Lower lobe of right lung (tissue), 2 donors: Measurements from ENCODE around the gene PC. TPM values are rescaled to one million over a fixed set of nuclear protein-coding genes. Genes with fewer than 3 reads are reported as not detected.
"Not testable (repeated sequence)": the region's sequence is repeated elsewhere in the genome, so short reads cannot be mapped to it uniquely, and the experiment has no call there.

Experiments used
- ATAC-seq, 2 donors: fragments of 200-7000 bp; cut with Tn5 transposase; one replicate each; pipeline ENCODE4 v1.9.1; 2020 to 2022; ENCODE audit warnings: mild to moderate bottlenecking in 2 of 2, moderate library complexity in 2 of 2
- DNase-seq: peaks from one replicate; pipeline ENCODE4 v3.0.0-alpha.2; 2020
- H3K27ac ChIP-seq: fragments of 200-600 bp; one replicate; pipeline ENCODE4 v1.8.0; 2022
- H3K27me3 ChIP-seq: fragments of 200-600 bp; one replicate; pipeline ENCODE4 v1.8.0; 2022; ENCODE audit warnings: low read depth
- H3K36me3 ChIP-seq: fragments of 200-600 bp; one replicate; pipeline ENCODE4 v1.8.0; 2022; ENCODE audit warnings: mild to moderate bottlenecking
- H3K4me1 ChIP-seq: fragments of 200-600 bp; one replicate; pipeline ENCODE4 v1.8.0; 2022
- H3K4me3 ChIP-seq: fragments of 200-600 bp; one replicate; pipeline ENCODE4 v1.8.0; 2022; ENCODE audit warnings: mild to moderate bottlenecking
- H3K9me3 ChIP-seq: fragments of 200-600 bp; one replicate; pipeline ENCODE4 v1.8.0; 2022
- CTCF ChIP-seq: fragments of 200-600 bp; IDR thresholded peaks from one replicate; pipeline ENCODE4 v1.8.0; 2022; ENCODE audit warnings: antibody characterized with exemption, mild to moderate bottlenecking
- intact Hi-C: fragments of 100-400 bp; cut with DNase I; formaldehyde crosslinking; loops from one replicate; pipeline ENCODE4 v1.11.0; 2022
- long read RNA-seq: library from polyadenylated mRNA; unstranded; transcript quantifications from one replicate; pipeline ENCODE4 v2.0.0, GENCODE V29; 2021
- total RNA-seq: library from RNA; stranded (reverse); fragmentation: NEBNext Ultra II Directional; extraction: Animal tissue kit (Norgen Biotek cat#: 25700); gene quantifications from one replicate; pipeline ENCODE4 v1.2.1, GENCODE V29; 2021
- donor health status: DM: no; HTN: yes; CAD: no; lungs with severe emphysema.

The PC gene
- 14.7 TPM for total RNA-seq
- long read RNA-seq, full-length matches to known transcripts = 10 of 16 reads
- long read RNA-seq, partial matches to known transcripts = 5 of 16 reads
- long read RNA-seq, other reads (novel, unspliced or antisense) = 1 of 16 reads

DNA sequence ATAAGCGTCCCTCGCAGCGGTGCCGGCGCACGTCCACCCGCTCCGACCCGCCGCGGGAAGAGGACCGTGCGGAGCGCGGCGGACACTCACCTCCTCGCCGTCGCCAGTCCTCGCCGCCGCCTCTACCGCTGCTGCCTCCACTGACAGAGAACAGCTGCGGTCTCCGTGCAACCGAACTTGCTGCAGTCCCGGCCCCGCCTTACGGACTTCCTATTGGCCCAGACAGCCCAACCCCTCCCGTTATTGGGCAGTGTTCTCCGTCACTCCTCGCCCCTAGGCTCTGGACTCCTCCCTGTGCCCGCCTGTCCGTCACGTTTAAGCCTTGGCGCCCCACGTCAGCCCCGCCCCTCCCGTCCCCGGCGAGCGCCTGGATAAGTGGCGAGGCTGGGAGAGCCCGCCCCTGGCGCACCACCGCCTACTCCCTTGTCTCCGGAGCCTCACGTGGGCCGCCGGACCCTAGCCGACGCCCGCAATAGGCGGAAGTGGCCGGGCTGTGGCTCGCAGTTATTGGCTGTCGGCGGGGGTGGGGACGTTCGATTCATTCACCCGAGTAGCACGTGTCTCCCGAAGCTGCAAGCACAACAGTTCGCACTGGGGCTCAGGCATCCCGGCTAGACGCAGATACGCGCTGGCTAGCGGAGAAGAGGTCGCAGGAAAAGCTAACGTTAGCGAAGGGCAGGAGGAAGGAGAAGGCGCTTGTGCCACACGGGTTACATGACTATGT lies at the start of gene PC:
Gene PC (minus strand): TSS at position 152 of the 724 bp plus-strand sequence. CDS start 86,224 bp downstream, outside the sequence.
- TF ChIP-seq CTCF = no peak
- peak; percentile 99 for ATAC-seq
- peak; percentile 100 for DNase-seq
- Histone ChIP-seq H3K4me3 (peak within 1 kb of the TSS; percentile 72), H3K27me3 (no peaks in the 10 kb centered on the region), H3K36me3 (no peaks in the 10 kb centered on the region), H3K4me1 (peaks cover 14% of the 10 kb centered on the region), H3K9me3 (no peaks in the 10 kb centered on the region), H3K27ac (peak within 1 kb of the TSS; percentile 76)
- intact Hi-C loops = no loop called here

GRCh38 chr11:67007126-67007525 lies 48.9 kb upstream of the PC start:
- H3K4me1 ChIP-seq = no peaks in the 10 kb centered on the region
- H3K4me3 ChIP-seq = no peak overlapping the region
- no peaks in the 10 kb centered on the region for H3K9me3 ChIP-seq
- intact Hi-C loops = no loop called here
- H3K27me3 ChIP-seq = no peaks in the 10 kb centered on the region
- ATAC-seq = no peak
- no peaks in the 10 kb centered on the region for H3K36me3 ChIP-seq
- H3K27ac ChIP-seq = no peak overlapping the region
- TF ChIP-seq CTCF = no peak
- no peak for DNase-seq

- Histone ChIP-seq H3K36me3 (no peaks in the 10 kb centered on the region), H3K4me1 (no peaks in the 10 kb centered on the region), H3K9me3 (no peaks in the 10 kb centered on the region), H3K27me3 (no peaks in the 10 kb centered on the region), H3K27ac (no peak overlapping the region), H3K4me3 (no peak overlapping the region)
- DNase-seq (no peak), ATAC-seq (no peak)
- no peak for TF ChIP-seq CTCF
- intact Hi-C loops = no loop called here
Observed at GRCh38 chr11:67006029-67006884, 48.1 kb upstream of the PC start.

- H3K36me3 ChIP-seq, H3K4me3 ChIP-seq, ATAC-seq, H3K9me3 ChIP-seq, H3K27ac ChIP-seq, DNase-seq, H3K4me1 ChIP-seq, intact Hi-C loops, H3K27me3 ChIP-seq: not testable (repeated sequence)
Observed at GRCh38 chr11:67005200-67005599, 47.0 kb upstream of the PC start.

- Histone ChIP-seq H3K27ac (no peak overlapping the region), H3K4me1 (no peaks in the 10 kb centered on the region), H3K27me3 (no peaks in the 10 kb centered on the region), H3K9me3 (no peaks in the 10 kb centered on the region), H3K36me3 (no peaks in the 10 kb centered on the region), H3K4me3 (no peak overlapping the region)
- no peak for ATAC-seq
- DNase-seq = no peak
- no peak for TF ChIP-seq CTCF
- intact Hi-C loops = no loop called here
Observed at GRCh38 chr11:67002921-67003411, 44.8 kb upstream of the PC start.
